ENCODE measurements around the gene DHRS13.

The DHRS13 gene

DNA sequence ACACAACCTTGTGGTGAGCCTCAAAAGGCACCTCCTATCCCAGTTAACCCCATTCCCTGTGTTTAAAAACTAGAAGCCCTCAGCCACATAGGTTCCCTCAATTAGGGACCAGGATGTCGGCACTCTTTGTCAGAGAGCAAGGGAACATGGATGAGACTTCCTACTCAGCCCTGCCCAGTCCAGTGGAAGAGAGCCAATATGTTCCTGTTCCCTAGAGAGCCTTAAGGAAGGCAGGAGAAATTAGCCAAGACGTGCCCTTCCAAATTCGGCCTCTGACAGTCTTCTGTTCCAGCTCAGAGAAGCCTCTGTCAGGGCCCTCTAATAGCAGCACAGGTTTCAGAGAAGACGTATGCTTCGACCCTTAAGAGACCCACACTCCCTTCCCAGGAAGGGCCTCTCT is 14.6 kb upstream of the DHRS13 start:
- TF ChIP-seq, protein P1, sequence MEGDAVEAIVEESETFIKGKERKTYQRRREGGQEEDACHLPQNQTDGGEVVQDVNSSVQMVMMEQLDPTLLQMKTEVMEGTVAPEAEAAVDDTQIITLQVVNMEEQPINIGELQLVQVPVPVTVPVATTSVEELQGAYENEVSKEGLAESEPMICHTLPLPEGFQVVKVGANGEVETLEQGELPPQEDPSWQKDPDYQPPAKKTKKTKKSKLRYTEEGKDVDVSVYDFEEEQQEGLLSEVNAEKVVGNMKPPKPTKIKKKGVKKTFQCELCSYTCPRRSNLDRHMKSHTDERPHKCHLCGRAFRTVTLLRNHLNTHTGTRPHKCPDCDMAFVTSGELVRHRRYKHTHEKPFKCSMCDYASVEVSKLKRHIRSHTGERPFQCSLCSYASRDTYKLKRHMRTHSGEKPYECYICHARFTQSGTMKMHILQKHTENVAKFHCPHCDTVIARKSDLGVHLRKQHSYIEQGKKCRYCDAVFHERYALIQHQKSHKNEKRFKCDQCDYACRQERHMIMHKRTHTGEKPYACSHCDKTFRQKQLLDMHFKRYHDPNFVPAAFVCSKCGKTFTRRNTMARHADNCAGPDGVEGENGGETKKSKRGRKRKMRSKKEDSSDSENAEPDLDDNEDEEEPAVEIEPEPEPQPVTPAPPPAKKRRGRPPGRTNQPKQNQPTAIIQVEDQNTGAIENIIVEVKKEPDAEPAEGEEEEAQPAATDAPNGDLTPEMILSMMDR (IDR thresholded peaks at IDR 0.05; ENCODE audit: low read depth, low read length): no peak

DNA sequence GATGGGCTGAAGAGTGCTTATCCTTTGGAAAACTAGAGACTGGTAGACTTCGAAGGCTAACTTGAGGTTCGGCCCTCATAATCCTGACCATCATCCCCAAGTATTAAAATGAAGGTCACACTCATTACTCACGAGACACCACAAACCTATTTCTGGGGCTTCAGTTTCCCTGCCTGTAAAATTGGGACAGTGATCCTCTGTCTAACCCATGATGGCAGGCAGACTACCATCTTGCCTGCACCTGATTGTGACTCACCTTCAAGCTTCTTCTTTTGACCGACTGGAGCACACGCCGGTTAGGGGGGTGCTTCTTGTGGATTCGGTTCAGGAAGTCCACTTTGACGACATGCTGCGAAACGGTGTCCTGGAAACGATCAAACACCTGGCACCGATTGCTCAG is 14.2 kb upstream of the DHRS13 start:
- TF ChIP-seq, protein P1 (IDR thresholded peaks at IDR 0.05; ENCODE audit: low read depth, low read length): no peak
- H3K4me3 ChIP-seq (ENCODE audit: low read depth, low read length): no peak overlapping the region

More for the DNA sequence above, 14.6 kb upstream of the DHRS13 start:
- H3K4me3 ChIP-seq (ENCODE audit: low read depth, low read length): no peak overlapping the region

DNA sequence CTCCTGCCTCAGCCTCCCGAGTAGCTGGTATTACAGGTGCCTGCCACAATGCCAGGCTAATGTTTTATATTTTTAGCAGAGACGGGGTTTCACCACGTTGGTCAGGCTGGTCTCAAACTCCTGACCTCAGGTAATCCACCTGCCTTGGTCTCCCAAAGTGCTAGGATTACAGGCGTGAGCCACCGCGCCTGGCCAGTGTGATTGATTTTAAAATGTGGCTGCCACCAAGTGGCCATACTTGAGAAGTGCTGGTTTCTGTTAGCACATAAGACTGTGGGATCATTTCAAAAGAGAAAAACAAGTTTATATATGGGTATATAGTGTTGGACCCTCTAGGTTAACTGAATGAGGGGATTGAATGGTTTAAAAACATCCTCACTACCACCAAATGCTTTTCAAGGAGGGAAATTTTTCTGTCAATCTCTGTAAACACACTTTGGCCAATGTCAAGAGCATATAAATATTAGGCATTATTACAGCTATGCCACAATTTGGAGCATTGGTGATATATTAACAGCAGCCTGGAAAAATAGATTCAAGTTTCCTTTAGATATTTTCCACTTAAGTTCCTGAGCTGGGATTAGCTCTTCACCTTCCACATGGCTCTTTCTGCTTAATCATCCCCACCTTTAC is 13.5 kb upstream of the DHRS13 start:
- no peak overlapping the region for H3K4me3 ChIP-seq (ENCODE audit: low read depth, low read length)
- TF ChIP-seq, protein P1 (IDR thresholded peaks at IDR 0.05; ENCODE audit: low read depth, low read length): peak; percentile 44; the same call in 1 of the 2 replicates

DNA sequence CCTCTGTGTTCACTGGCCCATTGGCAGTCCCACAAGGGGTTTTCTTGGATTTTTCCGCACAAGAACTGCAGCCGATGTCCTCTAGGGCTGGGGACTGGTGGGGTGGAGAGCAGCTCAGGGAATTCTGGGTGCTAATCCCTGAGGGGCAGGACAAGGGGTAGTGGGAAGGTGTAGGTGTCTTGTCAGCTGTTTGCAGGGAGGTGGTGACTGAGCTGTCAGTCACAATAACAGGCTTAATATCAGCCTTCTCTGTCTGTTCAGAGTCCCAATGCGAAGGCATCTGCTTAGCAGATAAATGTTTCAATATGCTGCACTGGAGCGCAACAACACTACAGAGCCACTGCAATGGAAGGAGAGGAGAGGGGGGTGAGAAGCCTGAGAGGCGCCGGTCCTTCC is 10.1 kb upstream of the DHRS13 start:
- TF ChIP-seq, protein P1 (IDR thresholded peaks at IDR 0.05; ENCODE audit: low read depth, low read length): no peak
- no peak overlapping the region for H3K4me3 ChIP-seq (ENCODE audit: low read depth, low read length)

DNA sequence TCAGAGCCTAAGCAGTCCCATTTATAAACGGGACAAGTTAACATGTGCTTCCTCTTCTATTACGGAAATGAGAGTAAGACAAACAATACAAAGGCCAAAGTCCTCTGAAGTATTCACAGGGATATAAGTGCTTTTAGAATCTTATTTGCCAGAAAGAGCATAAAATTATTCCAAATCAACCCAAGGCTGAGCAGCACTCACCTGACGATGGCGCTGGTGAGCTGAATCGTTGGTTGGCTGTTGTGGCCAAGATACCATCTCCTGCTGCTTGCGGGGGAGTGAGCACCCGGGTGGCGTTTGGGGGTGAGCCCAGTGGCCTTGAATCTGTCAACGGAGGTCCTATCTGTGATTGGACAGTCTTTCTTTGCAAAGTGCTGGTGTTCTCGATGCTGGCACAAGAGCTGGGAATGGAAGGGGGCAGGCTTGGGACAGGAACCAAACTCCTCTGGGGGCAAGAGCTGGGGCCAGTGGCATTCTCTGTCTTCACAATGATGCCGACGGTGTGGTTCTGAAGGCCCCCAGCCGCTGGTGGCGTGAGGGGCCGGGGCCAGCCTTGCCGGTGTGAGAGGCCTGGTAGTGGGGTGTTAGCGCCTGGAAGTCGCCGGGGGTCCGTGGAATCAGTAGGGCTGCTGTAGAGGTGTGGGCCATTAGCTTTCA is 9.5 kb upstream of the DHRS13 start:
- TF ChIP-seq, protein P1 (IDR thresholded peaks at IDR 0.05; ENCODE audit: low read depth, low read length): no peak

DNA sequence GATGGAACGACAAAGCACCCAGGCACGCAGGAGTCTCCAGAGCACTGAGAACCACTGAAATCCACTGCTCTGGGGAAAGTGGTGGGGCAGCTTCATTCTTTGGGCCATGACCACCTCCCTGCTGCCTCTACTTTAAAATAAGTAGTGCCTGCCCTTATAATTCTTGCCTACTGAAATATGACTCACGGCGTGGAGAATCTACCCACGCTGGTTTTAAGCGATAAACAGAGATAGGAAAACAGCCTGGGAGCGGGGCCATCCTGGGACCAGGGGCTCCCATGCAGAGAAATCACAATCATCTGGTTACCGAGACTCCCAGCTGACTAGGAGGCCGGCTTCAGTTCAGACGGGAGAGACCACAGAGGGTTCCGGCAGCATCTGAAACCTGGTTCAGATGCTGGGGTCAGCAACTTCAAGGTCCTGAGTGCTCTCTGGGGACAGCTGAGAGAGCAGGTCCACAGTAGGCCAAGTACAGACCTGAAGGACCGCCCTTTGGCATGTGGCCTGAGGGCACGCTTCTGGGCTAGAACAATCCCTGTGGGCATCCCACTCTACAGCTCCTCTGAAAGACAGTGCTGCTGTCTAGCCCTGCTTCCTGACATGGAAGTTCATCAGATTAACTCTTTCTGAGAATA is 8.6 kb upstream of the DHRS13 start:
- no peak overlapping the region for H3K4me3 ChIP-seq (ENCODE audit: low read depth, low read length)
- TF ChIP-seq, protein P1 (IDR thresholded peaks at IDR 0.05; ENCODE audit: low read depth, low read length): no peak

More for the DNA sequence above, 9.5 kb upstream of the DHRS13 start:
- H3K4me3 ChIP-seq (ENCODE audit: low read depth, low read length): no peak overlapping the region

DNA sequence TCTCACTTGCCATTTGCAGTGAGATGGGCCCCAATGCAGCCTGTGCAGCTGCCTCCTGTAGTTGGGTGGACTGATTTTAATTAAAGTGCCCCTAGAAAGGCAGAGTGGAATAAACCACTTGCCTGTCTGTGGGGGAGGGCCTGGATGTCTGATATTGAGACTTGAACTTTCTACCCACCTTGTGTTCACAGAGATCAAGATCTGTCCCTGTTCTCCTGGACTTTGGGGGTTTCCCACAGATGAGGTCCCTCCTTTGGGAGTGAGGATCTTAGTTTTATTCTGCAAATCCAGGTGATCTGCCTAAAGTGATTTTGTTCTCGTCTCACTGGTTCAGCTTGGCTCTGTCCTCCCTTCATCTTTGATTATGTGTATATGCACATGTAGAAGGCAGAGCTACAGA is 7.7 kb upstream of the DHRS13 start:
- TF ChIP-seq, protein P1 (IDR thresholded peaks at IDR 0.05; ENCODE audit: low read depth, low read length): no peak
- no peak overlapping the region for H3K4me3 ChIP-seq (ENCODE audit: low read depth, low read length)

Data from WI38 (cell line).